Tibial nerve (tissue), 4 donors: ENCODE results near the gene B3GAT3. TPM values are rescaled to one million over a fixed set of nuclear protein-coding genes. Genes with fewer than 3 reads are reported as not detected.
"Not testable (repeated sequence)": the region's sequence is repeated elsewhere in the genome, so short reads cannot be mapped to it uniquely, and the experiment has no call there.

Experiments used
- DNase-seq, 2 donors: peaks; one replicate each; pipeline ENCODE4 v3.0.0-alpha.2; 2019; ENCODE audit warnings: low spot score in 2 of 2
- H3K27ac ChIP-seq, 4 donors: fragments of 200-600 bp; sonication (generic) in 3 of 4; one replicate each; pipeline ENCODE4 v1.5.1; 2017 to 2019; ENCODE audit warnings: mild to moderate bottlenecking in 1 of 4
- H3K27me3 ChIP-seq, 2 donors: fragments of 200-600 bp; sonication (generic) in 1 of 2; one replicate each; pipeline versions ENCODE4 v1.5.1 to v1.6.0; 2017 to 2019
- H3K36me3 ChIP-seq, 3 donors: fragments of 200-600 bp; sonication (generic); one replicate each; pipeline ENCODE4 v1.5.1; 2018 to 2019
- H3K4me1 ChIP-seq, 4 donors: fragments of 200-600 bp; sonication (generic) in 3 of 4; one replicate each; pipeline ENCODE4 v1.5.1; 2017 to 2019
- H3K4me3 ChIP-seq, 4 donors: fragments of 200-600 bp; sonication (generic) in 3 of 4; one replicate each; pipeline ENCODE4 v1.5.1; 2017 to 2019; ENCODE audit warnings: mild to moderate bottlenecking in 1 of 4, moderate library complexity in 1 of 4
- H3K9me3 ChIP-seq, 4 donors: fragments of 200-600 bp; sonication (generic) in 3 of 4; one replicate each; pipeline ENCODE4 v1.5.1; 2017 to 2019
- EP300 ChIP-seq, 2 donors: sonication (generic); formaldehyde crosslinking; IDR thresholded peaks; one replicate each; pipeline ENCODE4 v1.6.1; 2017; ENCODE audit warnings: antibody characterized with exemption in 2 of 2, mild to moderate bottlenecking in 1 of 2
- POLR2A ChIP-seq, 2 donors: fragments of 450-650 bp; IDR thresholded peaks; one replicate each; pipeline ENCODE4 v1.6.1; 2017; ENCODE audit warnings: antibody characterized with exemption in 2 of 2, mild to moderate bottlenecking in 2 of 2, moderate library complexity in 2 of 2
- WGBS, 2 donors: methylation state at CpG; one replicate each; pipeline ENCODE4 v1.1.5; 2018; 5-methylcytosine and 5-hydroxymethylcytosine counted together
- total RNA-seq, 4 donors: library from RNA; depleted of rRNA; stranded (reverse); fragments of >200 nt; gene quantifications; one replicate each; pipeline ENCODE4 v1.1.0, GENCODE V29; 2016
- TF ChIP-seq, protein P1 (sequence below), 5 experiments: fragments of 200-600 bp in 3 of 5; fragments of 450-650 bp in 2 of 5; sonication (generic) in 3 of 5; IDR thresholded peaks; one replicate each; pipeline ENCODE4 v1.5.1; 2016 to 2019; ENCODE audit warnings: antibody characterized with exemption in 5 of 5, mild to moderate bottlenecking in 3 of 5, moderate library complexity in 2 of 5

The B3GAT3 gene
- total RNA-seq, 4 donors from 2014 or later: 35.4 to 60.3 (median 50.7) TPM

DNA sequence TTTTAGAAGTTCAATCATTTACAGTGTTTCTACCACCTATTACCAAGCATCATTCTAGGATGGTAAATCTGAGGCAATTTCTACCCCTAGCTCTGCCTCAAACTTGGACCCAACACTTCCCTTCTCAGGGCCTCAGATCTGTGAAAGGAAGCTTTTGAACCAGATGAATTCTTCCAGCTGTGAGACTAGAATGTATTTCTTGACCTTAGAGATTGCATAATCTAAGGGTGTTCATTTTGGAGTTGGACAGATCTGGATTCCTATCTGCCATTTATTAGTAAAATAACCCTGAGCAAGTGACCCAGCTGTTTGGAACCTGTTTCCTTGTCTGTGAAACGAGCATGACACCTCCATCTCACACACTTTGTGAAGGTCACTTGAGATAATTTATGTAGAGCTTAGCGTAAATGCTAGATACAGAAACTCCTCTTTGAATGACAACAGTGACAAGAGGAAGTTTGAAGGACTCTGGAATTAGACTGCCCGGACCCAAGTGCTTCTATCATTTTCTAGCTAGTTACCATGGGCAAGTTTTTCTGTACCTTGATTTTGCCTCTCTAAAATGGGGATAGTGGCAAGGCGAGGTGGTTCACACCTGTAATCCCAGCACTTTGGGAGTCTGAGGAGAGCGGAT, 35.1 kb upstream of the B3GAT3 start:
- no peak overlapping the region for H3K27ac ChIP-seq
- no peak for DNase-seq
- no peaks in the 10 kb centered on the region for H3K9me3 ChIP-seq
- TF ChIP-seq, protein P1, sequence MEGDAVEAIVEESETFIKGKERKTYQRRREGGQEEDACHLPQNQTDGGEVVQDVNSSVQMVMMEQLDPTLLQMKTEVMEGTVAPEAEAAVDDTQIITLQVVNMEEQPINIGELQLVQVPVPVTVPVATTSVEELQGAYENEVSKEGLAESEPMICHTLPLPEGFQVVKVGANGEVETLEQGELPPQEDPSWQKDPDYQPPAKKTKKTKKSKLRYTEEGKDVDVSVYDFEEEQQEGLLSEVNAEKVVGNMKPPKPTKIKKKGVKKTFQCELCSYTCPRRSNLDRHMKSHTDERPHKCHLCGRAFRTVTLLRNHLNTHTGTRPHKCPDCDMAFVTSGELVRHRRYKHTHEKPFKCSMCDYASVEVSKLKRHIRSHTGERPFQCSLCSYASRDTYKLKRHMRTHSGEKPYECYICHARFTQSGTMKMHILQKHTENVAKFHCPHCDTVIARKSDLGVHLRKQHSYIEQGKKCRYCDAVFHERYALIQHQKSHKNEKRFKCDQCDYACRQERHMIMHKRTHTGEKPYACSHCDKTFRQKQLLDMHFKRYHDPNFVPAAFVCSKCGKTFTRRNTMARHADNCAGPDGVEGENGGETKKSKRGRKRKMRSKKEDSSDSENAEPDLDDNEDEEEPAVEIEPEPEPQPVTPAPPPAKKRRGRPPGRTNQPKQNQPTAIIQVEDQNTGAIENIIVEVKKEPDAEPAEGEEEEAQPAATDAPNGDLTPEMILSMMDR (IDR thresholded peaks at IDR 0.05): no peak
- TF ChIP-seq POLR2A (IDR thresholded peaks at IDR 0.05) (no peak), EP300 (IDR thresholded peaks at IDR 0.05) (no peak)
- H3K36me3 ChIP-seq: peaks cover 0 to 4% (median 0%) of the 10 kb centered on the region in 3 donors
- peaks cover 0 to 8% (median 6%) of the 10 kb centered on the region in 4 donors for H3K4me1 ChIP-seq
- H3K4me3 ChIP-seq: no peak overlapping the region
- 62 to 66% methylated on average over 5 of the region's 5 CpGs for WGBS, 2 donors
- no peaks in the 10 kb centered on the region for H3K27me3 ChIP-seq

DNA sequence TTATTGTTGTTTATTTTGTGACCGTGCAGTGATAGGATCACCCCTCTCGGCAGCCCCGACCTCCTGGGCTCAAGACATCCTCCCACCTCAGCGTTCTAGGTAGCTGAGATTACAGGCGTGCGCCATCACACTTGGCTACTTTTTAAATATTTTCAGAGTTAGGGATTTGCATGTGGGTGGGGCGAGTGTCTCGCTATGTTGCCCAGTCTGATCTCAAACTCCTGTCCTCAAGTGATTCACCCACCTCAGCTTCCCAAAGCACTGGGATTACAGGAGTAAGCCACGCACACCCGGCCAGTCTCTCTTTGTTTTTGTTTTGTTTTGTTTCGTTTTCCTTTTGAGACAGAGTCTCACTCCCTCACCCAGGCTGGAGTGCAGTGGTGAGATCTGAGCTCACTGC, 32.5 kb upstream of the B3GAT3 start:
- DNase-seq: no peak
- peaks cover 0 to 12% (median 0%) of the 10 kb centered on the region in 3 donors for H3K36me3 ChIP-seq
- WGBS, 2 donors: 86 to 91% methylated on average over 11 of the region's 11 CpGs
- no peaks in the 10 kb centered on the region for H3K9me3 ChIP-seq
- peaks cover 0 to 19% (median 13%) of the 10 kb centered on the region in 4 donors for H3K4me1 ChIP-seq
- no peak for TF ChIP-seq POLR2A (IDR thresholded peaks at IDR 0.05)
- TF ChIP-seq, protein P1 (IDR thresholded peaks at IDR 0.05): no peak
- TF ChIP-seq EP300 (IDR thresholded peaks at IDR 0.05): no peak
- no peak overlapping the region for H3K4me3 ChIP-seq
- H3K27ac ChIP-seq: no peak overlapping the region
- H3K27me3 ChIP-seq: no peaks in the 10 kb centered on the region

DNA sequence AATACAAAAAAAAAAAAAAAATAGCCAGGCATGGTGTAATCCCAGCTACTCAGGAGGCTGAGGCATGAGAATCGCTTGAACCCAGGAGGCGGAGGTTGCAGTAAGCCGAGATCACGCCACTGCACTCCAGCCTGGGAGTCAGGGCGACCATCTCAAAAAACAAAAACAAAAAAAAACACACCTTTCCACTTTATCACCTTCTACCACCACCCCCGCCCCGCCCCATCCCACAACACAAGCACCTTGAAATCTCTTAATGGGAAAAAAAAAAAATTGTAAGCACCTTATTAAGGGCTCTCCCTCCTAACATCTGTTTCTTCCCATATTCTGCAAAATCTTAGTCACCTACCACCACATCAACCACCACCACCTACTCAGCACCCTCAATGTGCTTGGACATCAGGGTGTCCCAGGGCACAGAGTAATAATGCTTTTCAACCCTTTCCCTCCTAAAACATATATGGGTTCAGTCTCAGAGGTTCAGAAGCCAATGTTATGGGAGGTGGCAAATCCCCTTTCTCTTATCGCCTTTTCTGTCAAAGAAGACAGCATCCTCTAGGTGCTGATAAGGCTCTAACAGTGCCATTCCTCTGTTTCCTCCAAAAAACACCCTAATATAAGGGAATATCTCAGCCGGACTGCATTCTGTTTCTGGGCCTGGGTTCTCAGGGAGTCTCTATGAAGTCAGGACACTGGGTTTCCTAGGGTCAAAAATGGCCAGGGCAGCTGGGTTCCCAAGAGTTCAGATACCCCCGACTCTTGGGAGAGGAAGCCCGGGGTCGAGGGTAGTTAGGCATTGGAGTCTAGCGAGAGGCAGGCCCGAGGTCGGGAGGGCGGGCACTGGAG, 30.6 kb upstream of the B3GAT3 start:
- 37 to 39% methylated on average over 16 of the region's 16 CpGs for WGBS, 2 donors
- no peaks in the 10 kb centered on the region for H3K27me3 ChIP-seq
- H3K27ac ChIP-seq: peak overlapping the region; percentile 68 to 97 (median 94)
- H3K9me3 ChIP-seq: no peaks in the 10 kb centered on the region
- TF ChIP-seq EP300 (IDR thresholded peaks at IDR 0.05) (no peak), POLR2A (IDR thresholded peaks at IDR 0.05) (no peak)
- TF ChIP-seq, protein P1 (IDR thresholded peaks at IDR 0.05): no peak
- peaks cover 0 to 31% (median 4%) of the 10 kb centered on the region in 3 donors for H3K36me3 ChIP-seq
- DNase-seq: no peak
- peak overlapping the region; percentile 80 to 91 (median 88) for H3K4me3 ChIP-seq
- H3K4me1 ChIP-seq: peaks cover 0 to 23% (median 13%) of the 10 kb centered on the region in 4 donors

DNA sequence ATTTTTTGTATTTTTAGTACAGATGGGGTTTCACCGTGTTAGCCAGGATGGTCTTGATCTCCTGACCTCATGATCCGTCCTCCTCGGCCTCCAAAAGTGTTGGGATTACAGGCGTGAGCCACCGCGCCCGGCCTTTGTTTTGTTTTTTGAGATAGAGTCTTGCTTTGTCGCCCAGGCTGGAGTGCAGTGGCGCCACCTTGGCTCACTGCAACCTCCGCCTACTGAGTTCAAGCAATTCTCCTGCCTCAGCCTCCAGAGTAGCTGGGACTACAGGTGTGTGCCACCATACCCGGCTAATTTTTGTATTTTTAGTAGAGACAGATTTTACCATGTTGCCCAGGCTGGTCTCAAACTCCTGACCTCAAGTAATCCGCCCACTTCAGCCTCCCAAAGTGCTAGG, 28.5 kb upstream of the B3GAT3 start:
- H3K4me3 ChIP-seq, DNase-seq, H3K9me3 ChIP-seq, H3K27me3 ChIP-seq, H3K27ac ChIP-seq: not testable (repeated sequence)
- peaks cover 0 to 36% (median 22%) of the 10 kb centered on the region in 4 donors for H3K4me1 ChIP-seq
- 94 to 95% methylated on average over 12 of the region's 12 CpGs for WGBS, 2 donors
- H3K36me3 ChIP-seq: peaks cover 0 to 32% (median 4%) of the 10 kb centered on the region in 3 donors

DNA sequence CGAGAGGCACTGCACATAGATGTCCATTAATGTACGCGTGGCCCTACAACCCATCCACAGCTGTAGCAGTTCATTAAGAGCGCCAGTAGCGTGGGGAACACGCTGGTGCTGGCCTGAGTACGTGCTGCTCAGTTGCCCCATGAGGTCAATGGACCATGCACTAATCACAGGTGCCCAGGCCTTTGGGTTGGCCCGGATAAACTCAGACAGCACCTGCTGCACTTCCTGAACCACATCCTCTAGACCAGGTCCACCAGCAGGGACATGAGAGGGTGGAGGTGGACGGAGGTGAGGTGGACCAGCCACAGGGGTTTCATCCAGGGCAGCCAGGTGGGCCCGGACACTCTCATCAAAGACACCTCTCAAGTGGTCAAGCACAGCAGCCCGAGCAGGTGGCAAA, 27.7 kb upstream of the B3GAT3 start:
- no peaks in the 10 kb centered on the region for H3K9me3 ChIP-seq

More for the DNA sequence above, 27.7 kb upstream of the B3GAT3 start:
- no peak overlapping the region for H3K4me3 ChIP-seq
- TF ChIP-seq POLR2A (IDR thresholded peaks at IDR 0.05) (no peak), EP300 (IDR thresholded peaks at IDR 0.05) (no peak)
- TF ChIP-seq, protein P1 (IDR thresholded peaks at IDR 0.05): no peak
- WGBS, 2 donors: 91 to 92% methylated on average over 9 to 11 of the region's 11 CpGs
- peaks cover 0 to 34% (median 4%) of the 10 kb centered on the region in 3 donors for H3K36me3 ChIP-seq
- no peak overlapping the region for H3K27ac ChIP-seq
- H3K27me3 ChIP-seq: no peaks in the 10 kb centered on the region
- no peak for DNase-seq
- peaks cover 0 to 44% (median 28%) of the 10 kb centered on the region in 4 donors for H3K4me1 ChIP-seq
